ENCODE data around the gene CAMK1D. TPM values are rescaled to one million over a fixed set of nuclear protein-coding genes. Genes with fewer than 3 reads are reported as not detected.

CAMK1D gene
- total and polyA plus RNA-seq, 2 of the 4 experiments (the other 2 are of a cell fraction) = 5.0 to 5.3 TPM

GRCh38 chr10:12605580-12606405 lies 256.4 kb downstream of the CAMK1D start:
- peak; percentile 97 for ATAC-seq (ENCODE audit: low read depth)
- no TSS peak for BruUV-seq (replicated peaks)
- H3K9ac ChIP-seq (ENCODE audit: low read depth, low read length) = no peak overlapping the region; the same call in 1 of the 2 replicates
- H3K27ac ChIP-seq (ENCODE audit: insufficient read depth, low read length) = peak overlapping the region; percentile 40; the same call in 1 of the 2 replicates
- no peak overlapping the region for H2BK5ac ChIP-seq (ENCODE audit: low read depth, low read length, poor library complexity, severe bottlenecking)
- H2BK120ac ChIP-seq (ENCODE audit: low read depth, low read length) = no peak overlapping the region
- H2AK9ac ChIP-seq (replicated peaks; ENCODE audit: low read depth, low read length, poor library complexity) = peak overlapping the region; percentile 86
- no peak overlapping the region for H2BK15ac ChIP-seq (ENCODE audit: low read depth, low read length)
- H3K36me3 ChIP-seq (ENCODE audit: control insufficient read depth, insufficient read depth, low read length) = no peaks in the 10 kb centered on the region
- POLR2A ChIA-PET (ENCODE audit: unreplicated experiment) = no interaction called here
- H3K14ac ChIP-seq (replicated peaks; ENCODE audit: low read depth, low read length) = no peak overlapping the region
- no peak overlapping the region for H2BK20ac ChIP-seq (ENCODE audit: low read depth, low read length)
- H4K5ac ChIP-seq (ENCODE audit: low read depth, low read length) = peak overlapping the region; percentile 40; the same call in 1 of the 2 replicates
- no peak for TF ChIP-seq RCOR1 (IDR thresholded peaks at IDR 0.05; ENCODE audit: insufficient replicate concordance, low read length)
- no peak for TF ChIP-seq USF2 (IDR thresholded peaks at IDR 0.05; ENCODE audit: low read depth, low read length)
- TF ChIP-seq CEBPB (IDR thresholded peaks at IDR 0.05; ENCODE audit: low read depth, low read length) = peak; percentile 67
- peak overlapping the region; percentile 62; the same call in 1 of the 2 replicates for H3K18ac ChIP-seq (ENCODE audit: low read depth, low read length)
- H3K23ac ChIP-seq (ENCODE audit: low read depth, low read length) = no peak overlapping the region
- CTCF ChIA-PET = interaction anchor here (0.7 kb wide), 1 partner anchor 24 kb away, joined by 3 read pairs; no protein-coding TSS in a partner anchor
- in situ Hi-C loops (cut with MboI; ENCODE audit: low sequenced_read_pairs) (no loop called here), intact Hi-C loops (cut with micrococcal nuclease) (no loop called here), dilution Hi-C loops (cut with HindIII; ENCODE audit: low sequenced_read_pairs, unreplicated experiment) (no loop called here)
- no peak overlapping the region for H3K4ac ChIP-seq (ENCODE audit: low read depth, low read length)
- H3K4me3 ChIP-seq (ENCODE audit: insufficient read depth, low read depth, low read length) = no peak overlapping the region
- H2AFZ ChIP-seq (replicated peaks; ENCODE audit: low read length, poor library complexity) = peak overlapping the region; percentile 44
- peak; percentile 60 for DNase-seq
- no peaks in the 10 kb centered on the region for H3K9me3 ChIP-seq (ENCODE audit: control insufficient read depth, insufficient read depth, low read length)
- H3K4me2 ChIP-seq (ENCODE audit: low read depth, low read length) = peak overlapping the region; percentile 74
- H4K20me1 ChIP-seq (ENCODE audit: insufficient read depth, low read length) = no peaks in the 10 kb centered on the region
- H2AK5ac ChIP-seq (ENCODE audit: low read depth, low read length) = no peak overlapping the region
- H3K56ac ChIP-seq (ENCODE audit: extremely low read depth, insufficient read depth, low read length) = no peak overlapping the region
- H4K8ac ChIP-seq (ENCODE audit: low read depth in 2 of 2, low read length in 2 of 2) = peak overlapping the region in 1 of 2 experiments; percentile 40; a peak in 1 of 4 replicates
- H3K4me1 ChIP-seq (ENCODE audit: control insufficient read depth, insufficient read depth, low read length) = peaks cover 8% of the 10 kb centered on the region; the same call in 1 of the 2 replicates
- H4K91ac ChIP-seq (ENCODE audit: insufficient read depth, low read depth, low read length) = no peak overlapping the region
- H3K9me1 ChIP-seq (ENCODE audit: insufficient read depth, low read length) = no peaks in the 10 kb centered on the region
- 65% methylated on average over 11 of the region's 27 CpGs; no CpG with 5 or more reads in 1 of the 2 experiments for WGBS, 2 experiments (ENCODE audit: extremely low coverage in 2 of 2, insufficient read length in 1 of 2)
- H3K27me3 ChIP-seq (ENCODE audit: control insufficient read depth, insufficient read depth, low read length) = no peaks in the 10 kb centered on the region
- no peaks in the 10 kb centered on the region for H3K79me1 ChIP-seq (ENCODE audit: low read depth in 1 of 2, low read length in 2 of 2)

Measured in IMR-90 (cell line).